Loucy (cell line): ENCODE data around the gene PPL.

ENCODE experiments used
- EZH2phosphoT487 ChIP-seq: fragments of 200-600 bp; IDR thresholded peaks from 2 replicates; pipeline ENCODE4 v1.6.1; 2018; ENCODE audit warnings: antibody characterized with exemption, mild to moderate bottlenecking, moderate library complexity, borderline replicate concordance
- TF ChIP-seq, protein P1 (sequence below): fragments of 200-600 bp; sonication (generic); conservative IDR thresholded peaks from 2 replicates; pipeline ENCODE4 v1.5.1; 2014; ENCODE audit warnings: mild to moderate bottlenecking, antibody characterized with exemption, low read length

DNA sequence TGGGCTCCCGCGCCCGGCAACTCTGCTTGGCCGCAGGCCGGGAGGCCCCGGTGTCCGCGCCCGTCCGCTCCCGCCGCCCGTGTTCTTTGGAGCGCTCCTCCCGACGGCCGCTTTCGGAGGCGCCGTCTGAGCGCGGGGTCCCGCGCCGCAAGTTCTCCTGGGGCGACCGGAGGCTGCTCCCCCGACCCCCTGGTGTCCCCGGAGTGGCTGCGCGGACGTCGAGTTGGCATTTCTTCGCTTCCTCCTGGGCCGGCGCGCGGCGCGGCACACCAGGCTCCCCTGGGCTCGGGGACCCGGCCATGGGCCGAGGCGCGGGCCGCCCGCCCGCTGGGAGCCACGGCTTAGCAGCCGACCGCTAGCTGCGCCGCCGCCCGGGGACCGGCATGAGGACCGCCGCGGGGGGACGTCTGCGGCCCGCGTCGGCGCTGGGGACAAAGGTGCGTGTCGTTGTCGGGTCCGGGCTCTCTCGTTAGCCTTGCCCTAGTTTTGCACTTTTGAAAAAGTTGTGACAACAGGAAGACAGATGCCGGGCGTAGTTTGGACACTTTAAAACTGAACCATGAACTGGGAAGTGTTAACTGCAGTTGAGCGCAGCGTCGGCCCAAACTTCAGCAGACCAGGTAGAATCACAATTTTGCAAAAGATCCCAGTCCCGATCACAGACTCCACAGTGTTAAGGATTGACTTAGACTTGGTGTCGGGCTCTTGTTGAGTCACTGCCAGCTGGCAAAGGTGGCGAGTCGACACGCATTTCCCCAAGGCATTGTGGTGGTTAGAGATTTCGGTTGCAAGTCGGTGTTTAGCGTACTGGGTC lies 89.0 kb downstream of the PPL start:
- TF ChIP-seq, protein P1, sequence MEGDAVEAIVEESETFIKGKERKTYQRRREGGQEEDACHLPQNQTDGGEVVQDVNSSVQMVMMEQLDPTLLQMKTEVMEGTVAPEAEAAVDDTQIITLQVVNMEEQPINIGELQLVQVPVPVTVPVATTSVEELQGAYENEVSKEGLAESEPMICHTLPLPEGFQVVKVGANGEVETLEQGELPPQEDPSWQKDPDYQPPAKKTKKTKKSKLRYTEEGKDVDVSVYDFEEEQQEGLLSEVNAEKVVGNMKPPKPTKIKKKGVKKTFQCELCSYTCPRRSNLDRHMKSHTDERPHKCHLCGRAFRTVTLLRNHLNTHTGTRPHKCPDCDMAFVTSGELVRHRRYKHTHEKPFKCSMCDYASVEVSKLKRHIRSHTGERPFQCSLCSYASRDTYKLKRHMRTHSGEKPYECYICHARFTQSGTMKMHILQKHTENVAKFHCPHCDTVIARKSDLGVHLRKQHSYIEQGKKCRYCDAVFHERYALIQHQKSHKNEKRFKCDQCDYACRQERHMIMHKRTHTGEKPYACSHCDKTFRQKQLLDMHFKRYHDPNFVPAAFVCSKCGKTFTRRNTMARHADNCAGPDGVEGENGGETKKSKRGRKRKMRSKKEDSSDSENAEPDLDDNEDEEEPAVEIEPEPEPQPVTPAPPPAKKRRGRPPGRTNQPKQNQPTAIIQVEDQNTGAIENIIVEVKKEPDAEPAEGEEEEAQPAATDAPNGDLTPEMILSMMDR: no peak
- no peak for TF ChIP-seq EZH2phosphoT487
